Choroid plexus epithelial cell (primary cell): ENCODE results near the gene RIMBP3C.
"Not testable (repeated sequence)": the region's sequence is repeated elsewhere in the genome, so short reads cannot be mapped to it uniquely, and the experiment has no call there.

Experiments used
- DNase-seq: peaks from one replicate; pipeline ENCODE4 v3.0.0-alpha.2; 2010; ENCODE audit warnings: low read depth
- H3K4me3 ChIP-seq: 2 replicates; pipeline ENCODE4 v1.5.1; 2011; ENCODE audit warnings: low read depth, mild to moderate bottlenecking, control low read depth, low read length, moderate library complexity
- TF ChIP-seq, protein P1 (sequence below): conservative IDR thresholded peaks from 2 replicates; pipeline ENCODE4 v1.5.1; 2011; ENCODE audit warnings: low read depth, mild to moderate bottlenecking, control low read depth, inconsistent platforms, low read length, moderate library complexity

RIMBP3C gene, protein sequence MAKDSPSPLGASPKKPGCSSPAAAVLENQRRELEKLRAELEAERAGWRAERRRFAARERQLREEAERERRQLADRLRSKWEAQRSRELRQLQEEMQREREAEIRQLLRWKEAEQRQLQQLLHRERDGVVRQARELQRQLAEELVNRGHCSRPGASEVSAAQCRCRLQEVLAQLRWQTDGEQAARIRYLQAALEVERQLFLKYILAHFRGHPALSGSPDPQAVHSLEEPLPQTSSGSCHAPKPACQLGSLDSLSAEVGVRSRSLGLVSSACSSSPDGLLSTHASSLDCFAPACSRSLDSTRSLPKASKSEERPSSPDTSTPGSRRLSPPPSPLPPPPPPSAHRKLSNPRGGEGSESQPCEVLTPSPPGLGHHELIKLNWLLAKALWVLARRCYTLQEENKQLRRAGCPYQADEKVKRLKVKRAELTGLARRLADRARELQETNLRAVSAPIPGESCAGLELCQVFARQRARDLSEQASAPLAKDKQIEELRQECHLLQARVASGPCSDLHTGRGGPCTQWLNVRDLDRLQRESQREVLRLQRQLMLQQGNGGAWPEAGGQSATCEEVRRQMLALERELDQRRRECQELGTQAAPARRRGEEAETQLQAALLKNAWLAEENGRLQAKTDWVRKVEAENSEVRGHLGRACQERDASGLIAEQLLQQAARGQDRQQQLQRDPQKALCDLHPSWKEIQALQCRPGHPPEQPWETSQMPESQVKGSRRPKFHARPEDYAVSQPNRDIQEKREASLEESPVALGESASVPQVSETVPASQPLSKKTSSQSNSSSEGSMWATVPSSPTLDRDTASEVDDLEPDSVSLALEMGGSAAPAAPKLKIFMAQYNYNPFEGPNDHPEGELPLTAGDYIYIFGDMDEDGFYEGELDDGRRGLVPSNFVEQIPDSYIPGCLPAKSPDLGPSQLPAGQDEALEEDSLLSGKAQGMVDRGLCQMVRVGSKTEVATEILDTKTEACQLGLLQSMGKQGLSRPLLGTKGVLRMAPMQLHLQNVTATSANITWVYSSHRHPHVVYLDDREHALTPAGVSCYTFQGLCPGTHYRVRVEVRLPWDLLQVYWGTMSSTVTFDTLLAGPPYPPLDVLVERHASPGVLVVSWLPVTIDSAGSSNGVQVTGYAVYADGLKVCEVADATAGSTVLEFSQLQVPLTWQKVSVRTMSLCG (N-terminal part only)

GRCh38 chr22:21551361-21551760 lies at the start of gene RIMBP3C:
TSS of gene RIMBP3C (minus strand) at chr22:21551461. CDS start at chr22:21550976, 485 bp downstream.
- not testable (repeated sequence) for DNase-seq, H3K4me3 ChIP-seq

- no peak overlapping the region for H3K4me3 ChIP-seq
- no peak for DNase-seq
- TF ChIP-seq, protein P1, sequence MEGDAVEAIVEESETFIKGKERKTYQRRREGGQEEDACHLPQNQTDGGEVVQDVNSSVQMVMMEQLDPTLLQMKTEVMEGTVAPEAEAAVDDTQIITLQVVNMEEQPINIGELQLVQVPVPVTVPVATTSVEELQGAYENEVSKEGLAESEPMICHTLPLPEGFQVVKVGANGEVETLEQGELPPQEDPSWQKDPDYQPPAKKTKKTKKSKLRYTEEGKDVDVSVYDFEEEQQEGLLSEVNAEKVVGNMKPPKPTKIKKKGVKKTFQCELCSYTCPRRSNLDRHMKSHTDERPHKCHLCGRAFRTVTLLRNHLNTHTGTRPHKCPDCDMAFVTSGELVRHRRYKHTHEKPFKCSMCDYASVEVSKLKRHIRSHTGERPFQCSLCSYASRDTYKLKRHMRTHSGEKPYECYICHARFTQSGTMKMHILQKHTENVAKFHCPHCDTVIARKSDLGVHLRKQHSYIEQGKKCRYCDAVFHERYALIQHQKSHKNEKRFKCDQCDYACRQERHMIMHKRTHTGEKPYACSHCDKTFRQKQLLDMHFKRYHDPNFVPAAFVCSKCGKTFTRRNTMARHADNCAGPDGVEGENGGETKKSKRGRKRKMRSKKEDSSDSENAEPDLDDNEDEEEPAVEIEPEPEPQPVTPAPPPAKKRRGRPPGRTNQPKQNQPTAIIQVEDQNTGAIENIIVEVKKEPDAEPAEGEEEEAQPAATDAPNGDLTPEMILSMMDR = no peak
These were observed 48.0 kb upstream of the RIMBP3C start for GRCh38 chr22:21599053-21599893.

DNA sequence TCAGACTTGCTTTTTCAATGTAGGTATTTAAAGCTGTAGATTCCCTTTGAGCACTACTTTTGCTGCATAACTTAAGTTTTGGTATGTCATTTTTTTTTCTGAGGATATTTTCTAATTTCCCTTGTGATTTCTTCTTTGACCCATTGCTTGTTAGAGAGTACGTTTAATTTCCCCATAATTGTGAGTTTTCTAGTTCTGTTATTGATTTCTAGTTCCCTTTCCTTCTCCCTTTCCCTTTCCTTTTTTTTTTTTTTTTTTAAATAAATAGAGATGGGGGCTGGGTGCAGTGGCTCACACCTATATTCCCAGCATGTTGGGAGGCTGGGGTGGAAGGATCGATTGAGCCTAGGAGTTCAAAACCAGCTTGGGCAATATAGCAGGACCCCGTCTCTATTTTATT lies 47.0 kb upstream of the RIMBP3C start:
- DNase-seq = no peak
- TF ChIP-seq, protein P1 = no peak
- H3K4me3 ChIP-seq = no peak overlapping the region

- not testable (repeated sequence) for DNase-seq, H3K4me3 ChIP-seq
These were observed 45.3 kb upstream of the RIMBP3C start for GRCh38 chr22:21596356-21597135.

- DNase-seq = no peak
- TF ChIP-seq, protein P1 = no peak
- H3K4me3 ChIP-seq = no peak overlapping the region
These were observed 43.7 kb upstream of the RIMBP3C start for GRCh38 chr22:21594865-21595452.

GRCh38 chr22:21593406-21594232 lies 42.4 kb upstream of the RIMBP3C start:
- TF ChIP-seq, protein P1 = peak; percentile 55
- DNase-seq = no peak
- H3K4me3 ChIP-seq = no peak overlapping the region
